Stimulated activated effector memory CD8-positive, alpha-beta T cell treated with anti-CD3 and anti-CD28 coated beads, Interleukin-12 subunit alpha, Interleukin-12 subunit beta, amount 100 ng/mL, for 72 hours (primary cell): ENCODE data around the gene MBLAC2.

Source experiments
- ATAC-seq: fragments of 150-1000 bp; cut with Tn5 transposase; 2 replicates; pipeline ENCODE4 v1.10.0; 2021
- DNase-seq, 2 donors: peaks; one replicate each; pipeline ENCODE4 v3.0.0; 2021 to 2022; ENCODE audit warnings: low spot score in 2 of 2
- H3K27ac Mint-ChIP-seq: one replicate; pipeline ENCODE4 v1.8.0; 2022; ENCODE audit warnings: mild to moderate bottlenecking, mixed read lengths
- H3K36me3 Mint-ChIP-seq: one replicate; pipeline ENCODE4 v1.8.0; 2022; ENCODE audit warnings: mild to moderate bottlenecking, mixed read lengths
- H3K4me1 Mint-ChIP-seq: one replicate; pipeline ENCODE4 v1.8.0; 2022; ENCODE audit warnings: mixed read lengths
- H3K4me3 Mint-ChIP-seq: one replicate; pipeline ENCODE4 v1.8.0; 2022; ENCODE audit warnings: mild to moderate bottlenecking, mixed read lengths
- H3K9me3 Mint-ChIP-seq: one replicate; pipeline ENCODE4 v1.8.0; 2022; ENCODE audit warnings: mixed read lengths

Gene MBLAC2

GRCh38 chr5:90474235-90475107 is at the start of gene MBLAC2, which contains the start of gene POLR3G:
TSS of gene MBLAC2 (minus strand) at chr5:90474771. CDS start at chr5:90474292, 479 bp downstream.
TSS of gene POLR3G (plus strand) at chr5:90474864. CDS start at chr5:90485568, 10,704 bp downstream.
- Mint-ChIP-seq H3K9me3 (no peaks in the 10 kb centered on the region), H3K4me1 (peaks cover 41% of the 10 kb centered on the region), H3K4me3 (peak within 1 kb of the TSS; percentile 97), H3K27ac (peak within 1 kb of the TSS; percentile 94), H3K36me3 (no peaks in the 10 kb centered on the region)
- ATAC-seq, result peak; percentile 91
- peak; percentile 76 to 92 for DNase-seq

- DNase-seq, result no peak
- Mint-ChIP-seq H3K36me3 (peaks cover 89% of the 10 kb centered on the region), H3K4me3 (no peak overlapping the region), H3K4me1 (peaks cover 4% of the 10 kb centered on the region), H3K9me3 (no peaks in the 10 kb centered on the region), H3K27ac (no peak overlapping the region)
- no peak for ATAC-seq
Observed at GRCh38 chr5:90519081-90519480, 44.5 kb upstream of the MBLAC2 start.

- peaks cover 85% of the 10 kb centered on the region for H3K36me3 Mint-ChIP-seq
- H3K27ac Mint-ChIP-seq, result no peak overlapping the region
- peaks cover 4% of the 10 kb centered on the region for H3K4me1 Mint-ChIP-seq
- DNase-seq (no peak), ATAC-seq (no peak)
- no peak overlapping the region for H3K4me3 Mint-ChIP-seq
- no peaks in the 10 kb centered on the region for H3K9me3 Mint-ChIP-seq
Observed at GRCh38 chr5:90518661-90519060, 44.1 kb upstream of the MBLAC2 start.

- Mint-ChIP-seq H3K9me3 (no peaks in the 10 kb centered on the region), H3K4me3 (no peak overlapping the region), H3K36me3 (peaks cover 54% of the 10 kb centered on the region), H3K27ac (no peak overlapping the region), H3K4me1 (no peaks in the 10 kb centered on the region)
- DNase-seq (no peak), ATAC-seq (no peak)
Observed at GRCh38 chr5:90514520-90514919, 39.9 kb upstream of the MBLAC2 start.

- H3K4me1 Mint-ChIP-seq, result no peaks in the 10 kb centered on the region
- H3K4me3 Mint-ChIP-seq, result no peak overlapping the region
- no peak for DNase-seq
- H3K27ac Mint-ChIP-seq, result no peak overlapping the region
- no peak for ATAC-seq
- no peaks in the 10 kb centered on the region for H3K9me3 Mint-ChIP-seq
- peaks cover 25% of the 10 kb centered on the region for H3K36me3 Mint-ChIP-seq
Observed at GRCh38 chr5:90510438-90510837, 35.9 kb upstream of the MBLAC2 start.

- peaks cover 11% of the 10 kb centered on the region for H3K36me3 Mint-ChIP-seq
- H3K27ac Mint-ChIP-seq, result no peak overlapping the region
- no peaks in the 10 kb centered on the region for H3K4me1 Mint-ChIP-seq
- no peak overlapping the region for H3K4me3 Mint-ChIP-seq
- H3K9me3 Mint-ChIP-seq, result no peaks in the 10 kb centered on the region
- ATAC-seq (no peak), DNase-seq (no peak)
Observed at GRCh38 chr5:90506221-90506620, 31.6 kb upstream of the MBLAC2 start.

- H3K9me3 Mint-ChIP-seq, result no peaks in the 10 kb centered on the region
- ATAC-seq (no peak), DNase-seq (no peak)
- no peak overlapping the region for H3K4me3 Mint-ChIP-seq
- H3K4me1 Mint-ChIP-seq, result no peaks in the 10 kb centered on the region
- H3K36me3 Mint-ChIP-seq, result peaks cover 6% of the 10 kb centered on the region
- no peak overlapping the region for H3K27ac Mint-ChIP-seq
Observed at GRCh38 chr5:90504743-90505142, 30.2 kb upstream of the MBLAC2 start.

- Mint-ChIP-seq H3K36me3 (peaks cover 6% of the 10 kb centered on the region), H3K27ac (no peak overlapping the region), H3K9me3 (no peaks in the 10 kb centered on the region), H3K4me1 (no peaks in the 10 kb centered on the region), H3K4me3 (no peak overlapping the region)
- ATAC-seq, result no peak
- no peak for DNase-seq
Observed at GRCh38 chr5:90503596-90503995, 29.0 kb upstream of the MBLAC2 start.

GRCh38 chr5:90495146-90495545 is 20.6 kb upstream of the MBLAC2 start:
- DNase-seq, result no peak
- no peaks in the 10 kb centered on the region for H3K36me3 Mint-ChIP-seq
- no peak overlapping the region for H3K27ac Mint-ChIP-seq
- peaks cover 3% of the 10 kb centered on the region for H3K9me3 Mint-ChIP-seq
- H3K4me1 Mint-ChIP-seq, result no peaks in the 10 kb centered on the region
- ATAC-seq, result no peak
- no peak overlapping the region for H3K4me3 Mint-ChIP-seq

GRCh38 chr5:90494043-90494442 is 19.5 kb upstream of the MBLAC2 start:
- ATAC-seq, result no peak

GRCh38 chr5:90488791-90489190 is 14.2 kb upstream of the MBLAC2 start:
- Mint-ChIP-seq H3K4me3 (no peak overlapping the region), H3K27ac (no peak overlapping the region), H3K4me1 (no peaks in the 10 kb centered on the region), H3K36me3 (no peaks in the 10 kb centered on the region), H3K9me3 (no peaks in the 10 kb centered on the region)
- ATAC-seq (no peak), DNase-seq (no peak)

More at GRCh38 chr5:90494043-90494442, 19.5 kb upstream of the MBLAC2 start:
- H3K9me3 Mint-ChIP-seq, result peaks cover 3% of the 10 kb centered on the region
- no peak overlapping the region for H3K4me3 Mint-ChIP-seq
- no peaks in the 10 kb centered on the region for H3K36me3 Mint-ChIP-seq
- no peak for DNase-seq
- H3K27ac Mint-ChIP-seq, result no peak overlapping the region
- H3K4me1 Mint-ChIP-seq, result no peaks in the 10 kb centered on the region

- H3K4me1 Mint-ChIP-seq, result no peaks in the 10 kb centered on the region
- H3K27ac Mint-ChIP-seq, result no peak overlapping the region
- H3K9me3 Mint-ChIP-seq, result no peaks in the 10 kb centered on the region
- H3K4me3 Mint-ChIP-seq, result no peak overlapping the region
- no peak for DNase-seq
- no peaks in the 10 kb centered on the region for H3K36me3 Mint-ChIP-seq
- no peak for ATAC-seq
Observed at GRCh38 chr5:90484540-90484939, 10.0 kb upstream of the MBLAC2 start.

- Mint-ChIP-seq H3K4me3 (no peak overlapping the region), H3K4me1 (no peaks in the 10 kb centered on the region), H3K9me3 (no peaks in the 10 kb centered on the region), H3K27ac (no peak overlapping the region), H3K36me3 (no peaks in the 10 kb centered on the region)
- ATAC-seq (no peak), DNase-seq (no peak)
Observed at GRCh38 chr5:90483206-90483605, 8.6 kb upstream of the MBLAC2 start.

- ATAC-seq, result no peak
- H3K4me1 Mint-ChIP-seq, result peaks cover 7% of the 10 kb centered on the region
Observed at GRCh38 chr5:90480699-90481098, 6.1 kb upstream of the MBLAC2 start.

GRCh38 chr5:90479611-90480385 is 5.2 kb upstream of the MBLAC2 start:
- Mint-ChIP-seq H3K27ac (no peak overlapping the region), H3K4me1 (peaks cover 16% of the 10 kb centered on the region), H3K9me3 (no peaks in the 10 kb centered on the region), H3K36me3 (no peaks in the 10 kb centered on the region), H3K4me3 (no peak overlapping the region)
- DNase-seq, result no peak
- no peak for ATAC-seq

More at GRCh38 chr5:90480699-90481098, 6.1 kb upstream of the MBLAC2 start:
- H3K27ac Mint-ChIP-seq, result no peak overlapping the region
- no peak overlapping the region for H3K4me3 Mint-ChIP-seq
- H3K36me3 Mint-ChIP-seq, result no peaks in the 10 kb centered on the region
- no peak for DNase-seq
- no peaks in the 10 kb centered on the region for H3K9me3 Mint-ChIP-seq
